HFF-Myc (cell line): ENCODE results near the gene PRKN.

Experiments used
- DNase-seq: peaks from one replicate; pipeline ENCODE4 v3.0.0-alpha.2; 2011; ENCODE audit warnings: low read depth; ENCODE audit errors: extremely low read depth
- H3K4me3 ChIP-seq: replicated peaks from 2 replicates; pipeline ENCODE4 v1.5.1; 2011; ENCODE audit warnings: low read depth, mild to moderate bottlenecking, control low read depth, low read length
- CTCF ChIP-seq: IDR thresholded peaks from 2 replicates; pipeline ENCODE4 v1.5.1; 2012; ENCODE audit warnings: mild to moderate bottlenecking, low read depth, low read length, control low read depth; ENCODE audit errors: missing control alignments

Gene PRKN

DNA sequence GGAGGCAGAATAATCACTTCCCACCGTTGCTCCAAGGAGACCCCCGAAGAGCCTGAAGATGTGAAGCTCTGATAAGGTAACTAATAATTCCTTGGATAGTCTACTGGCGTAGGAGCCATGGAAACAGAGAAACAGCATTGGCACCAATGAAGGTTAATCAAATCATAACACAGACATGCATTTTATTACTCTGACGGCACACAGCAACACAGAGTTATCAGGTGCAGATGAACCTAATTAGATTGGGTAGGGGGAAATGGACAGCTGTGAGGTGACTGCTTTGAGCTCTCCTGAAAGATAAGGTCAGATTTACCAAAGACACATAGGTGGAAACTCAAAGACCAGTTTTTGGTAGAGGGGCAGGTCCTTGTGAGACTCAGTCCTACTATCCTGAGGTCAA is 909.7 kb downstream of the PRKN start:
- DNase-seq: no peak
- no peak overlapping the region for H3K4me3 ChIP-seq

GRCh38 chr6:161815965-161816364 is 911.6 kb downstream of the PRKN start:
- H3K4me3 ChIP-seq: no peak overlapping the region
- no peak for DNase-seq
- no peak for TF ChIP-seq CTCF

More for the DNA sequence above, 909.7 kb downstream of the PRKN start:
- no peak for TF ChIP-seq CTCF

DNA sequence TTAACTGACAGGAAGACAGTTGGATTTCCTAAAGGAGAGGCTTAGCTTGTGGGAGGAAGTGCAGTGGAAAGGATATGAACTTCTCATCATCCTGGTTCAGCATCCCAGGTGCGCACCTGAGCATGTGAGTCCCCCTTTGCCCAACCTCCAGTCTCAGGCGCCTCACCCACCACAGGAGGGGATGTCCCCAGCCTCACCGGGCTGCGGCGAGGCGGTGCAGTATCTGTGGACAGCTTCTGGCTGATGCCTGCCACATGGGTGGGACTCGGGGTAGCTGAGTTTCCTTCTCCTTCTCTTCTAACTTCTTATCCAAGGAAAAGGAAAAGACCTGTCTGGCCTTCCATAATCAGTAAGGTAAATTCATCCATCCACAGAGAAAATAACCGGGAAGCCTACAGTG is 914.4 kb downstream of the PRKN start:
- no peak overlapping the region for H3K4me3 ChIP-seq
- DNase-seq: no peak
- no peak for TF ChIP-seq CTCF

DNA sequence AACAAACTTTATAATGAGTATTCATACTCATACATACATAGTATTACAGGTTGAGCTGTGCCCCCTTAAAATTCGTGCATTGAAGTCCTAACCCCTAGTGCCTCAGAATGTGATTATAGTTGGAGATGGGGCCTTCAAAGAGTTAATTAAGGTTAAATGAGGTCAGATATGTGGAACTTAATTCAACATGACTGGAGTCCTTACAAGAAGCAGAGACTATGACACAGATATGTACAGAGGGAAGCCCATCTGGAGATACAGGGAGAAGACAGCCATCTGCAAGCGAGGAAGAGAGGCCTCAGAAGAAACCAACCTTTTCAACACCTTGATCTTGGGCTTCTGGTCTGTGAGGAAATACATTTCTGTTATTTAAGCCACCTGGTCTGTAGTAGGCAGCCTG is 917.6 kb downstream of the PRKN start:
- no peak for DNase-seq
- TF ChIP-seq CTCF: no peak
- no peak overlapping the region for H3K4me3 ChIP-seq

- TF ChIP-seq CTCF: no peak
- no peak overlapping the region for H3K4me3 ChIP-seq
- no peak for DNase-seq
These were observed 922.7 kb downstream of the PRKN start for GRCh38 chr6:161804838-161805237.

DNA sequence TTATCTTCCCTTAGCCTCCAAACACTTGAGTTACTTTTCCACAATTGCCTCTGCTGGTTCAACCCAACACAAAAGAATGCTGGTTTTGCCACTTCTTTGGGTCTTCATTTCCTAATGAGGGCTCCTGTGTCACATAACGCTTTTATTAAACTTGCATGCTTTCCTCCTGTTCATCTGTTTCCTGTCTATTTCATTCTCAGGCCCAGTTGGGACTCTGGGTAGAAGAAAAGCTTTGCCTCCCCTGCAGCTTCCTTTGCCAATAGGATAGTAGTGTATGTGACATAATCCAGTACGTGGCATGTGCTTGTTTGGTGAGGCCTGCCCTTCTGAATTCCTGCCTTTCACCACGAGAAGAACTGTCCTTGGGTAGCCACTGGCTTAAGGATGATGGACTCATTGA is 924.4 kb downstream of the PRKN start:
- H3K4me3 ChIP-seq: no peak overlapping the region
- DNase-seq: no peak
- TF ChIP-seq CTCF: no peak

- H3K4me3 ChIP-seq: no peak overlapping the region
- no peak for DNase-seq
- no peak for TF ChIP-seq CTCF
These were observed 925.3 kb downstream of the PRKN start for GRCh38 chr6:161802231-161802630.
